Inflammatory macrophage treated with lipopolysaccharide for 4 hours (primary cell): ENCODE measurements around the gene MBD3L2.

Source experiments
- DNase-seq: peaks from one replicate; pipeline ENCODE4 v3.0.0-alpha.2; 2020

Gene MBD3L2

DNA sequence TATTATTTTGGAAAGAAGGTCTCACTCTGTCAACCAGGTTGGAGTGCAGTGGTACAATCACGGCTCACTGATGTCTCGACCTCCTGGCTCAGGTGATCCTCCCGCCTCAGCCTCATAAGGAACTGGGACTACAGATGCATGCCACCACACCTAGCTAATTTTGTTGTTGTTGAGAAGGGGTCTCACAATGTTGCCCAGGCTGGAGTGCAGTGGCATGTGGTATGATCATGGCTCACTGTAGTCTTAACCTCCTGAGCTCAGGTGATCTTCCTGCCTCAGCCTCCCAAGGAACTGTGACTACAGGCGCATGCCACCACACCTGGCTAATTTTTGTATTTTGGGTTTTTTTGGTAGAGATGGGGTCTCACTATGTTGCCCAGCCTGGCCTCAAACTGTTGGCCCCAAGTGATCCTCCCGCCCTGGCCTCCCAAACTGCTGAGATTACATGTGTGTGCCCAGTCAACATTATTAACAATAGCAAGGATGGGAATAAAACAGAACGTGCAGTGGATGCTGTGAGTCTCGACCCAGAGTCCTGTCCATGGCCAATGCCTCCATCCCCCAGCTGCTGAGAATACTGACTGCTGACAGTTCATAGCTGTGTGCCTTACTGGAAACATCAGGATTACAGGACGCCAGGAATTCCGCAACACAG is 14.8 kb downstream of the MBD3L2 start:
- no peak for DNase-seq

GRCh38 chr19:7067122-7067521 is 18.0 kb downstream of the MBD3L2 start:
- DNase-seq, result peak; percentile 27

DNA sequence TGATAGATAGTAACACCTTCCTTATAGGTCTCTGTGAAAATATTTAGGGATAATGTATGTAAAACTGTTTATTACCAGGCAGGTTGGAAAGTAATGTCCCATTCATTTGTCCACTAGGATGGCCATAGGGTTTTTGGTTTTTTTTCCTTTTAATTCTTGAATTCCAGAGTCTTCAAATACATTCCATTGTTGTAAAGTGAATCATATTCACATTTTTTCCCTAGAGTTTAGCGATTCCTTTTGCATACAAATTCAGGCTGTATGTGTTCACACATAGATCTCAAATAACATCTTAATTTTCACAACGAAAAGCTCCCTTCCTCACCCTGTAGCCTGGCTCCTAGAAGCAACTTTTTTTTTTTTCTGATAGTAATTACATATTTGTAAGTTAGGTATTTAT is 18.6 kb downstream of the MBD3L2 start:
- no peak for DNase-seq

DNA sequence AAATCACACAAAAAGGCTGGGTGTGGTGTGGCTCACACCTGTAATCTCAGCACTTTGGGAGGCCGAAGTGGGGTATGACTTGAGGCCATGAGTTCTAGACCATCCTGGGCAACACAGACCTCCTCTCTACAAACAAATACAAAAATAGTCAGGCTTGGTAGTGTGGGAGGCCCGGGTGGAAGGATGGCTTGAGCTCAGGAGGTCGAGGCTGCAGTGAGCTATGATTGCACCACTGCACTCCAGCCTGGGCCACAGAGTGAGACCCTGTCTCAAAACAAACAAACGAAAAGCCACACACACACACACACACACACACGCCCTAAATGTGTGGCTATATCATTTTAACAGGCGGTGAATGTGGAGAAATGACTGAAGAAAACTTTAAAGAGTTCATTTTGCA is 19.5 kb downstream of the MBD3L2 start:
- DNase-seq, result no peak

DNA sequence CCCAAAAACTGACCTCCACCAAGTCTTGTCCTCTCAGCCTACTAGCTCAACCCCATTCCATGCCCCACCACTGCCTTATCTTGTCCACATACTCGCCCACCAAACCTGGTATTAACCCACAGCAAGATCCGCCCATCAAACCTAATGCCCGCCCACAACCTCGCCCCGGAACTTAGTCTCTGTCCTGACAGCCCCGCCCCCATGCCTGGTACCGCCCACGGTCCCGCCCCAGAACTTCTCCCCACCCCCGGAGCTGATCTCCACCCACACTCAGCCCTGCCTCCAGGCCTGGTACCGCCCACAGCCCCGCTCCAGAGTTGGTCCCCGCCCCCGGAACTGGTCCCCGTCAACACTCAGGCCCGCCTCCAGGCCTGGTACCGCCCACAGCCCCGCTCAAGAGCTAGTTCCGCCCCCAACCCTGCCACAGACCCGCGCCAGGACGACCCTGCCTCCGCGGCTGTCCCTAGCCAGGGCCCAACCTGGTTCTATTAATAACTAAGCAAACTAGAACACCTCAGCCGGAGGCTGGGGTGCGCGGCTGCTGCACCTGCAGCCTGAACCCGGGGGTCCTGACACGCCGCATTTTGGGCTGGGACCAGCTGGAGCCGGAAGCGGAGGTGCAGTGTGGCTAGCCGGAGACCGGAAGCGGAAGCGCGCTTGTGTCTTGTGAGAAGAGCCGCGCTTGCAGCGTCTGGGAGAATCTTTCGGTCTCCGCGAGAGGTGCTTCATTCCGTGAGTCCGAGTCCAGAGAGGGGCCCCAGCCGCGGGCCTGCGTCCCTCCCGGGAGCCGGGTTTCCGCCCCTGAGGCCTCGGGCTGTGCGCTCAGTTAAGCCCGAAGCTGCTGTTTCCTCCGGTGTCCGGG is 20.2 kb downstream of the MBD3L2 start, which contains the start of gene ZNF557:
Gene ZNF557, plus strand, starts transcription at position 662 of the 862 bp plus-strand sequence. CDS start 5,372 bp downstream, outside the sequence.
- peak; percentile 98 for DNase-seq

GRCh38 chr19:7069904-7070226 is 20.7 kb downstream of the MBD3L2 start:
- DNase-seq, result no peak

DNA sequence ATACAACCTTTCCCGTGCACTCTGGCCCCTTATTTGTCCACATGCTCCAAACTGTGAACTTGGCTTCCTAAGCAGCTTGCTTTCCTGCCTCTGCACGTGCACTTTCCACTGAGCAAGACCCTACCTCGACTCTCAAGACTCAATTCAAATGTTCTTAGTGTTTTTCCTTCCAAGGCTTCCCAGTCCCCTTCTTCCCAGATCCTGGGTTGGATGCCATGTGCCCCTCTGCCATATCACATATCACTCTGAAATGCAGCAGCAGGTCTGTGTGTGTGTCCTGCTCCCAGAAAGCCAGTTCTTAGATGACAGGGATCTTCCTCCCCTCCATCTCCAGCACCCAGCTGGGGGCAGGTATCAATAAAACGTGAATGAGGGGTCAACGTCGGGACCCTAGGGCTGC is 23.4 kb downstream of the MBD3L2 start:
- DNase-seq, result no peak

DNA sequence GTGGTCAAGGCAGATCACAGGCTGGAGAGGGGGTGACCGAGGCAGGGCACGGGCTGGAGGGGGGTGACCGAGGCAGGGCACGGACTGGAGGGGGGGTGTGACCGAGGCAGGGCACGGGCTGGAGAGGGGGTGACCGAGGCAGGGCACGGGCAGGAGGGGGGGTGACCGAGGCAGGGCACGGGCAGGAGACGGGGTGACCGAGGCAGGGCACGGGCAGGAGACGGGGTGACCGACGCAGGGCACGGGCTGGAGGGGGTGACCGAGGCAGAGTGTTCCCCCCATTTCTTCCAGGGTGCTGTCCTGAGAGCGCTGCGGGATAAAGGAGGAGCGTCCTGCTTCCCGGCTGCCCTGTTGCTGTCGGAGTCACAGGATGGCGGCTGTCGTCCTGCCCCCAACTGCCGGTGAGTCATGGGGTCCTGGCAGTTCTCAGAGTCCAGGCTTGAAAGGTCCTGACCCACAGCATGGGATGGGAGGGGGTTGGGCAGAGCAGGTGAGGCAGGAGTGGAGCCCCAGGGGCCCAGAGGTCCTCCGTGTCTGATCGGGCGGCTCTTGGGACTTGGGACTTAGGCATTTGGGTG is 25.7 kb downstream of the MBD3L2 start:
- no peak for DNase-seq

DNA sequence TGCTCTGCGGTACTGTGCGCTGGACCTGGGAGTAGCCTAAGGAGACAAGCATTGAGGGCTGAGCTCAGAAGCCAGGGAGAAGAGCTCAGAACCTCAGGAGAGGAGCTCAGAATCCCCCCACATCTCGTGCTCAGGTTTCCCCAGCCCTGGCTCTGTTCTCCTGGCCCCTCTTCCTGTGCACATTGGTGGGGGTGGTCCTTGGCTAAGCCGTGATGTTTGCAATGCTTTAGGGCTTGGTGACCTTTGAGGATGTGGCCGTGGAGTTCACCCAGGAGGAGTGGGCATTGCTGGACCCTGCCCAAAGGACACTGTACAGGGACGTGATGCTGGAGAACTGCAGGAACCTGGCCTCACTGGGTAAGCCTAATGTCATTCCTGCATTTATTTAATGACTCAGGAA is 27.0 kb downstream of the MBD3L2 start:
- DNase-seq, result no peak

DNA sequence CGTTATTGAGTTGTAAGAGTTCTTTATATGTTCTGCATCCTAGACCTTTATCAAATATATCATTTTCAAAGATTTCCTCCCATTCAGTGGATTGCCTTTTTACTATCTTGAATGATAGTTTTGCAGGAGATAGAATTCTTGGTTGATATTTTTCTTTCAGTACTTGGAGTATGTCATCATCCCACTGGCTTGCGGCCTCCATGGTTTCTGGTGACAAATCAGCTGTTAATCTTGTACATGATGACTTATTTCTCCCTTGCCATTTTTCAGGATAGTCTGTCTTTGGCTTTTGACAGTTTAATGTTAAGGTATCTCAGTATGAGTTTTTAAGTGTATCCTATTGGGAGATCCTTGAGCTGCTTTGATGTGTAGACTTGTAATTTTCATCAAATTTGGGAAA is 28.9 kb downstream of the MBD3L2 start:
- DNase-seq, result no peak

GRCh38 chr19:7083076-7083956 is 34.2 kb downstream of the MBD3L2 start:
- no peak for DNase-seq

DNA sequence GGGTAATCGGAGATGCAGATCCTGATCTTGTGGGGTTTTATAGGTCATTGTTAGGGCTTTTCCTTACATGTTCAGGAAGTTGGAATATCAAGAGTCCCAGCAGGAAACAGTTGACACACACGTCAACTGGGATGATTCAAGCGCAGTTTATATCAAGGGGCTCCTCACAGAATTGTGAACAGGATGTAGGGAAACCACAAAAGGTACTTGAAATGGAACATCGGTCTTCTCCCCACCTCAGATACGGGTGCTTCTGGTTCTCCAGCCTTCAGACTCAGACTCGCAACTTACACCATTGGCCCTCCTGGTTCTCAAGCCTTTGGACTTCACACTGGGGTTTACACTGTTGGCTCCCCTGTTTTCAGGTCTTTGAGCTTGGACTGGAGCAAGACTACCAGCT is 39.9 kb downstream of the MBD3L2 start:
- no peak for DNase-seq

DNA sequence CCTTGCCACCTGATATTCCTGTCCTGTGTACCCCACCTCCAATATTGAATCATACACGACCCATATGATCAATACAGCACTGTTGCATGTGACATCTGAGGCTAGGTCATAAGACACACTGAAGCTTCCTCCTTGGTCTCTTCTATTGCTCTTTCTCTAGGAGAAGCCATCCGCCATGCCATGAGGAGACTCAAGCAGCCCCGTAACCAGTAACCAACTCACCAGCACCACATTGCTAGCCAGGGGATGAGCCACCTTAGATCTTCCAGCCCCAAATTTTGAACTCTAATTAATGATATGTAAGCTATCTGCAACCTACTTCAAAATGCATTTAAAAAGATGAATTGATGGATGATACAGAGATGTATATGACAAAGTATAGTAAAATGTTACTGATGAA is 49.0 kb downstream of the MBD3L2 start:
- no peak for DNase-seq

DNA sequence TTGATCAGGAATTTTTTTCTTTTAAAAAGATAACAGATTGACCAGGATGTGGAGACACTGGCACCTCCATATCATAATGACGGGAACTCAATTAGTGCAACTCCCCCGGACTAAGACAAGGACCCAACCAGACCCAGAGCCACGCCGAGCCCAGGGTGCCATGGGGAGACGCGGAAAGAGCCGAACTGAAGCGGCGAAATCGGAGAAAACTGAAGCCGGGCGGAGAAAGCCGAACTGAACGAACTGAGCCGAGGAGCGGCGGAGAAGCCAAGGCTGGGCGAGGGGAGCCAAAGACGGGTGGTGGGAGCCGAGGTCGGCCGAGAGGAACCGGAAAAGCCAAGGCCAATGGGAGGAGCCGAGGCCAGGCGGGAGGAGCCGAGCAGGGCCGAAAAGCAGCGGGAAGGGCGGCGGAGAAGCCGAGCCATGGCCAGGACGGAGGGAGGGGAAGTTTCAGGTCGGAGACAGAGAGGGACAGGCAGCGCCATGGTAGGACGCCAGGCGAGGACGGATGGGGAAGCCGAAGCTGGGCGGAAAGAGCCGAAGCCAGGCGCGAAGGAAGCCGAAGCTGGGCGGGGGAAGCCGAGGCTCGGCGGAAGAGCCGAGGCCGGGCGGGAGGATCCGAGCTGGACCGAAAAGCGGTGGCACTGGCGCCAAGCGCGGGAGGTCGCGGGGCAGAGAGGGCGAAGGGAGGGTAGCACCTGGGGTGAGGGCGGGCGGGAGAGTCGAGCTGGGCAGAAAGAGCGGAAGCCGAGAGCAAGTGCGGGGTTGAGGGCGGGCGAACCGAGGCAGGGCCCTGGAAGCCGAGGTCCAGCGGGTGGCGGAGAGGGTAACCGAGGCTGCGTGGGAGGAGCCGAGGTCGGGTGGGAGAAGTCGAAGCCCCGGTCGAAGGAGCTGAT is 49.8 kb downstream of the MBD3L2 start:
- DNase-seq, result peak; percentile 94

- DNase-seq, result no peak
These were observed 50.4 kb downstream of the MBD3L2 start for GRCh38 chr19:7099597-7099921.
